Measurements from ENCODE around the gene CFAP74. TPM values are rescaled to one million over a fixed set of nuclear protein-coding genes. Genes with fewer than 3 reads are reported as not detected.

The CFAP74 gene
- total and polyA plus RNA-seq, 2 of the 13 experiments (the other 11 are each of a cell fraction or from before 2014, with no cell fraction given): 0.27 to 0.62 TPM

DNA sequence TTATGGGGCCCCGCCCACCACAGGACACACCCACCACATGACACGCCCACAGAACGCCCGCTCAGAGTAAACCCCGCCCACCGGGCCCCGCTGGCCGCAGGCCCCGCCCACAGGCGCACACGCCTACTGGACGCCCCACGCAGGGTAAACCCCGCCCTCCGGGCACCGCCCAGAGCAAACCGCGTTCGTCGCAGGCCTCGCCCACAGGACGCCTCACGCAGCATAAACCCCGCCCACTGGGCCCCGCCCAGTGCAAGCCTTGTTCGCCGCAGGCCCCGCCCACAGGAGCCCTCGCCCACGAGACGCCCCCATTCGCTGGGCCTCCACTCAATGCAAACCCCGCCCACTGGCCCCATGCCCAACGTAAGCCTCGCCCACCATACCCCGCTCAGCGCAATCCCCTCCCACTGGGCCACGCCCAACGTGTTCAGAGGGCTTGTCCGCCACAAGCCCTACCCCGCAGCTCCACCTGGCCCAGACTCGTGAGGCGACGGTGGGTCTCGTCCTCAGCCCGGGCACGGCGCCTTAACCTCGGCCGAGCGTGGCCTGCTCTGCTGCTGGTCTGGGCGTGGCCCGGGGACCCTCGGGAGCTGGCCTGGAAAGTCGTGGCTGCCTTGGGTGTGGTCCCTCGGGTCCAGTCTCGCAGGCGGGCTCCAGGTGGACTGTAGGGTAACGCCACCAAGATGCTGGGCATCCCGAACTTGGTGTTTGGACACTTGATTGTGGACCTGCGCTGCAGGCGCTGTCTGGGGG, 84.1 kb downstream of the CFAP74 start (continued):
- 0 out of 2 replicates have a peak, but pooled peaks have one; percentile 21 for TF ChIP-seq ZNF788 (CRISPR knock-in tag; IDR thresholded peaks at IDR 0.05; ENCODE audit: borderline replicate concordance)
- TF ChIP-seq CEBPB (IDR thresholded peaks at IDR 0.05; ENCODE audit: borderline replicate concordance, low read depth, low read length): peak; percentile 40; the same call in 1 of the 2 replicates
- TF ChIP-seq MYC (CRISPR knock-in tag; IDR thresholded peaks at IDR 0.05; ENCODE audit: borderline replicate concordance): no peak; the same call in 1 of the 2 replicates
- no peak for TF ChIP-seq ZNF24 (IDR thresholded peaks at IDR 0.05)
- TF ChIP-seq ZNF232 (CRISPR knock-in tag; IDR thresholded peaks at IDR 0.05; ENCODE audit: borderline replicate concordance): peak; percentile 86
- TF ChIP-seq ZNF678 (CRISPR knock-in tag; IDR thresholded peaks at IDR 0.05): no peak
- TF ChIP-seq ZNF337 (CRISPR knock-in tag; IDR thresholded peaks at IDR 0.05; ENCODE audit: borderline replicate concordance, low read depth): no peak
- 0 out of 2 replicates have a peak, but pooled peaks have one; percentile 29 for TF ChIP-seq ZNF224 (CRISPR knock-in tag; IDR thresholded peaks at IDR 0.05)
- TF ChIP-seq, protein P1, sequence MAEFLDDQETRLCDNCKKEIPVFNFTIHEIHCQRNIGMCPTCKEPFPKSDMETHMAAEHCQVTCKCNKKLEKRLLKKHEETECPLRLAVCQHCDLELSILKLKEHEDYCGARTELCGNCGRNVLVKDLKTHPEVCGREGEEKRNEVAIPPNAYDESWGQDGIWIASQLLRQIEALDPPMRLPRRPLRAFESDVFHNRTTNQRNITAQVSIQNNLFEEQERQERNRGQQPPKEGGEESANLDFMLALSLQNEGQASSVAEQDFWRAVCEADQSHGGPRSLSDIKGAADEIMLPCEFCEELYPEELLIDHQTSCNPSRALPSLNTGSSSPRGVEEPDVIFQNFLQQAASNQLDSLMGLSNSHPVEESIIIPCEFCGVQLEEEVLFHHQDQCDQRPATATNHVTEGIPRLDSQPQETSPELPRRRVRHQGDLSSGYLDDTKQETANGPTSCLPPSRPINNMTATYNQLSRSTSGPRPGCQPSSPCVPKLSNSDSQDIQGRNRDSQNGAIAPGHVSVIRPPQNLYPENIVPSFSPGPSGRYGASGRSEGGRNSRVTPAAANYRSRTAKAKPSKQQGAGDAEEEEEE (CRISPR knock-in tag; IDR thresholded peaks at IDR 0.05; ENCODE audit: borderline replicate concordance): no peak
- TF ChIP-seq, protein P2, sequence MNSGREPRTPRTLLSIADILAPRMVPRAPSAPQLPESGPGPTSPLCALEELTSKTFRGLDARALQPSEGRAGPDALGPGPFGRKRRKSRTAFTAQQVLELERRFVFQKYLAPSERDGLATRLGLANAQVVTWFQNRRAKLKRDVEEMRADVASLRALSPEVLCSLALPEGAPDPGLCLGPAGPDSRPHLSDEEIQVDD (CRISPR knock-in tag; IDR thresholded peaks at IDR 0.05; ENCODE audit: borderline replicate concordance): 0 out of 2 replicates have a peak, but pooled peaks have one; percentile 42
- TF ChIP-seq ARID5B (CRISPR knock-in tag; IDR thresholded peaks at IDR 0.05): peak; percentile 51
- no peak for TF ChIP-seq EHMT2 (IDR thresholded peaks at IDR 0.05; ENCODE audit: borderline replicate concordance, low read depth, low read length)
- no peak for TF ChIP-seq ATF7 (IDR thresholded peaks at IDR 0.05)
- TF ChIP-seq ATF7 (CRISPR knock-in tag; IDR thresholded peaks at IDR 0.05): no peak
- TF ChIP-seq, protein P3, sequence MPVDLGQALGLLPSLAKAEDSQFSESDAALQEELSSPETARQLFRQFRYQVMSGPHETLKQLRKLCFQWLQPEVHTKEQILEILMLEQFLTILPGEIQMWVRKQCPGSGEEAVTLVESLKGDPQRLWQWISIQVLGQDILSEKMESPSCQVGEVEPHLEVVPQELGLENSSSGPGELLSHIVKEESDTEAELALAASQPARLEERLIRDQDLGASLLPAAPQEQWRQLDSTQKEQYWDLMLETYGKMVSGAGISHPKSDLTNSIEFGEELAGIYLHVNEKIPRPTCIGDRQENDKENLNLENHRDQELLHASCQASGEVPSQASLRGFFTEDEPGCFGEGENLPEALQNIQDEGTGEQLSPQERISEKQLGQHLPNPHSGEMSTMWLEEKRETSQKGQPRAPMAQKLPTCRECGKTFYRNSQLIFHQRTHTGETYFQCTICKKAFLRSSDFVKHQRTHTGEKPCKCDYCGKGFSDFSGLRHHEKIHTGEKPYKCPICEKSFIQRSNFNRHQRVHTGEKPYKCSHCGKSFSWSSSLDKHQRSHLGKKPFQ (CRISPR knock-in tag; IDR thresholded peaks at IDR 0.05; ENCODE audit: insufficient replicate concordance): peak; percentile 30
- no peak for TF ChIP-seq SMAD1 (CRISPR knock-in tag; IDR thresholded peaks at IDR 0.05; ENCODE audit: borderline replicate concordance, low read depth)
- TF ChIP-seq ATAD3A (CRISPR knock-in tag; IDR thresholded peaks at IDR 0.05): no peak
- no peak for TF ChIP-seq SP2 (CRISPR knock-in tag; IDR thresholded peaks at IDR 0.05)
- TF ChIP-seq, protein P4, sequence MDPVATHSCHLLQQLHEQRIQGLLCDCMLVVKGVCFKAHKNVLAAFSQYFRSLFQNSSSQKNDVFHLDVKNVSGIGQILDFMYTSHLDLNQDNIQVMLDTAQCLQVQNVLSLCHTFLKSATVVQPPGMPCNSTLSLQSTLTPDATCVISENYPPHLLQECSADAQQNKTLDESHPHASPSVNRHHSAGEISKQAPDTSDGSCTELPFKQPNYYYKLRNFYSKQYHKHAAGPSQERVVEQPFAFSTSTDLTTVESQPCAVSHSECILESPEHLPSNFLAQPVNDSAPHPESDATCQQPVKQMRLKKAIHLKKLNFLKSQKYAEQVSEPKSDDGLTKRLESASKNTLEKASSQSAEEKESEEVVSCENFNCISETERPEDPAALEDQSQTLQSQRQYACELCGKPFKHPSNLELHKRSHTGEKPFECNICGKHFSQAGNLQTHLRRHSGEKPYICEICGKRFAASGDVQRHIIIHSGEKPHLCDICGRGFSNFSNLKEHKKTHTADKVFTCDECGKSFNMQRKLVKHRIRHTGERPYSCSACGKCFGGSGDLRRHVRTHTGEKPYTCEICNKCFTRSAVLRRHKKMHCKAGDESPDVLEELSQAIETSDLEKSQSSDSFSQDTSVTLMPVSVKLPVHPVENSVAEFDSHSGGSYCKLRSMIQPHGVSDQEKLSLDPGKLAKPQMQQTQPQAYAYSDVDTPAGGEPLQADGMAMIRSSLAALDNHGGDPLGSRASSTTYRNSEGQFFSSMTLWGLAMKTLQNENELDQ (CRISPR knock-in tag; IDR thresholded peaks at IDR 0.05; ENCODE audit: borderline replicate concordance): no peak

All from HepG2 (cell line).